Gastrocnemius medialis (tissue), 4 donors: Measurements from ENCODE around the gene CREBBP. TPM values are rescaled to one million over a fixed set of nuclear protein-coding genes. Genes with fewer than 3 reads are reported as not detected.

Experiments
- ATAC-seq, 2 donors: fragments of 150-250 bp; one replicate each; pipeline ENCODE4 v1.9.1; 2016
- DNase-seq, 2 donors: peaks; one replicate each; pipeline ENCODE4 v3.0.0-alpha.2; 2019
- H3K27ac ChIP-seq, 4 donors: fragments of 200-600 bp; sonication (generic); 1 replicate in 1 of 4; 2 replicates in 3 of 4; pipeline ENCODE4 v1.5.1; 2016 to 2018; ENCODE audit warnings: mild to moderate bottlenecking in 2 of 4, moderate library complexity in 1 of 4
- H3K27me3 ChIP-seq, 3 donors: fragments of 200-600 bp; sonication (generic) in 2 of 3; 1 replicate in 1 of 3; 2 replicates in 2 of 3; pipeline versions ENCODE4 v1.5.1 to v1.6.0; 2016 to 2019; ENCODE audit warnings: mild to moderate bottlenecking in 1 of 3, moderate library complexity in 1 of 3
- H3K36me3 ChIP-seq, 2 donors: fragments of 200-600 bp; sonication (generic) in 1 of 2; one replicate each; pipeline ENCODE4 v1.5.1; 2017 to 2018
- H3K4me1 ChIP-seq, 2 donors: fragments of 200-600 bp; sonication (generic) in 1 of 2; one replicate each; pipeline ENCODE4 v1.5.1; 2016 to 2017; ENCODE audit warnings: mild to moderate bottlenecking in 2 of 2
- H3K4me3 ChIP-seq, 4 donors: fragments of 200-600 bp; sonication (generic) in 3 of 4; 1 replicate in 1 of 4; 2 replicates in 3 of 4; pipeline ENCODE4 v1.5.1; 2016 to 2019; ENCODE audit warnings: mild to moderate bottlenecking in 2 of 4
- H3K9me3 ChIP-seq, 3 donors: fragments of 200-600 bp; sonication (generic) in 2 of 3; 1 replicate in 1 of 3; 2 replicates in 2 of 3; pipeline ENCODE4 v1.5.1; 2016 to 2019
- CTCF ChIP-seq, 5 experiments: fragments of 450-650 bp in 3 of 5; fragments of 200-600 bp in 2 of 5; sonication (generic) in 2 of 5; IDR thresholded peaks in 4 of 5; conservative IDR thresholded peaks in 1 of 5; 1 replicate in 4 of 5; 2 replicates in 1 of 5; pipeline ENCODE4 v1.5.1; 2016 to 2019; ENCODE audit warnings: antibody characterized with exemption in 5 of 5, mild to moderate bottlenecking in 3 of 5, moderate library complexity in 3 of 5
- POLR2A ChIP-seq, 2 donors: fragments of 450-650 bp; IDR thresholded peaks; one replicate each; pipeline ENCODE4 v1.6.1; 2017; ENCODE audit warnings: antibody characterized with exemption in 2 of 2, mild to moderate bottlenecking in 2 of 2, moderate library complexity in 2 of 2
- in situ Hi-C, 4 donors: fragments of 200-750 bp; cut with MboI; loops; one replicate each; pipeline versions ENCODE4 v1.15.0 to v1.8.0; 2017; ENCODE audit warnings: low sequenced_read_pairs in 4 of 4
- intact Hi-C: fragments of 100-400 bp; cut with DNase I; formaldehyde crosslinking; loops from one replicate; pipeline ENCODE4 v1.15.1; 2023; ENCODE audit warnings: low total_unique reads
- total RNA-seq, 4 donors: library from RNA; depleted of rRNA; stranded (reverse); fragments of >200 nt; gene quantifications; one replicate each; pipeline versions ENCODE4 v1.1.0 to v1.2.3, GENCODE V29; 2016

CREBBP gene
- total RNA-seq, 4 donors from 2014 or later: 39.8 to 61.3 (median 53.5) TPM

- no peaks in the 10 kb centered on the region for H3K4me1 ChIP-seq
- no peak overlapping the region for H3K27ac ChIP-seq
- TF ChIP-seq POLR2A (IDR thresholded peaks at IDR 0.05): no peak
- no peak for TF ChIP-seq CTCF (IDR thresholded peaks at IDR 0.05 in 4 of 5, conservative IDR thresholded peaks at IDR 0.05 in 1 of 5)
- no peaks in the 10 kb centered on the region for H3K27me3 ChIP-seq
- DNase-seq (no peak), ATAC-seq (no peak)
- in situ Hi-C loops (no loop called here), intact Hi-C loops (no loop called here)
- no peaks in the 10 kb centered on the region for H3K9me3 ChIP-seq
- H3K36me3 ChIP-seq: peaks cover 4 to 75% of the 10 kb centered on the region in 2 donors
- no peak overlapping the region for H3K4me3 ChIP-seq
Observed at GRCh38 chr16:3764409-3764808, 116.1 kb downstream of the CREBBP start.

- Histone ChIP-seq H3K9me3 (no peaks in the 10 kb centered on the region), H3K27me3 (no peaks in the 10 kb centered on the region), H3K27ac (no peak overlapping the region), H3K4me3 (no peak overlapping the region), H3K36me3 (peaks cover 4 to 72% of the 10 kb centered on the region in 2 donors), H3K4me1 (no peaks in the 10 kb centered on the region)
- no peak for ATAC-seq
- intact Hi-C loops: no loop called here
- in situ Hi-C loops: no loop called here
- DNase-seq: no peak
- TF ChIP-seq CTCF (IDR thresholded peaks at IDR 0.05 in 4 of 5, conservative IDR thresholded peaks at IDR 0.05 in 1 of 5) (no peak), POLR2A (IDR thresholded peaks at IDR 0.05) (no peak)
Observed at GRCh38 chr16:3762107-3762750, 118.3 kb downstream of the CREBBP start.

GRCh38 chr16:3761375-3762106 is 119.0 kb downstream of the CREBBP start:
- no peak for ATAC-seq
- in situ Hi-C loops: no loop called here
- no peak overlapping the region for H3K27ac ChIP-seq
- H3K4me1 ChIP-seq: no peaks in the 10 kb centered on the region
- peaks cover 0 to 72% of the 10 kb centered on the region in 2 donors for H3K36me3 ChIP-seq
- no peaks in the 10 kb centered on the region for H3K9me3 ChIP-seq
- H3K4me3 ChIP-seq: no peak overlapping the region
- intact Hi-C loops: no loop called here
- TF ChIP-seq POLR2A (IDR thresholded peaks at IDR 0.05): no peak
- TF ChIP-seq CTCF (IDR thresholded peaks at IDR 0.05 in 4 of 5, conservative IDR thresholded peaks at IDR 0.05 in 1 of 5): no peak
- DNase-seq: no peak
- H3K27me3 ChIP-seq: no peaks in the 10 kb centered on the region

GRCh38 chr16:3760518-3760917 is 120.0 kb downstream of the CREBBP start:
- TF ChIP-seq CTCF (IDR thresholded peaks at IDR 0.05 in 4 of 5, conservative IDR thresholded peaks at IDR 0.05 in 1 of 5) (no peak), POLR2A (IDR thresholded peaks at IDR 0.05) (no peak)
- ATAC-seq (no peak), DNase-seq (no peak)
- H3K9me3 ChIP-seq: no peaks in the 10 kb centered on the region
- H3K36me3 ChIP-seq: peaks cover 0 to 70% of the 10 kb centered on the region in 2 donors
- intact Hi-C loops (no loop called here), in situ Hi-C loops (no loop called here)
- no peaks in the 10 kb centered on the region for H3K4me1 ChIP-seq
- H3K27ac ChIP-seq: no peak overlapping the region
- no peak overlapping the region for H3K4me3 ChIP-seq
- H3K27me3 ChIP-seq: no peaks in the 10 kb centered on the region
